Activated CD8-positive, alpha-beta memory T cell treated with anti-CD3 and anti-CD28 coated beads for 1 hour (primary cell): ENCODE results near the gene ROCK2.
"Not testable (repeated sequence)": the region's sequence is repeated elsewhere in the genome, so short reads cannot be mapped to it uniquely, and the experiment has no call there.

Experiments used
- DNase-seq, 2 donors: peaks; one replicate each; pipeline ENCODE4 v3.0.0-alpha.2; 2020; ENCODE audit warnings: low read depth in 1 of 2; ENCODE audit errors: extremely low read depth in 1 of 2

The ROCK2 gene

DNA sequence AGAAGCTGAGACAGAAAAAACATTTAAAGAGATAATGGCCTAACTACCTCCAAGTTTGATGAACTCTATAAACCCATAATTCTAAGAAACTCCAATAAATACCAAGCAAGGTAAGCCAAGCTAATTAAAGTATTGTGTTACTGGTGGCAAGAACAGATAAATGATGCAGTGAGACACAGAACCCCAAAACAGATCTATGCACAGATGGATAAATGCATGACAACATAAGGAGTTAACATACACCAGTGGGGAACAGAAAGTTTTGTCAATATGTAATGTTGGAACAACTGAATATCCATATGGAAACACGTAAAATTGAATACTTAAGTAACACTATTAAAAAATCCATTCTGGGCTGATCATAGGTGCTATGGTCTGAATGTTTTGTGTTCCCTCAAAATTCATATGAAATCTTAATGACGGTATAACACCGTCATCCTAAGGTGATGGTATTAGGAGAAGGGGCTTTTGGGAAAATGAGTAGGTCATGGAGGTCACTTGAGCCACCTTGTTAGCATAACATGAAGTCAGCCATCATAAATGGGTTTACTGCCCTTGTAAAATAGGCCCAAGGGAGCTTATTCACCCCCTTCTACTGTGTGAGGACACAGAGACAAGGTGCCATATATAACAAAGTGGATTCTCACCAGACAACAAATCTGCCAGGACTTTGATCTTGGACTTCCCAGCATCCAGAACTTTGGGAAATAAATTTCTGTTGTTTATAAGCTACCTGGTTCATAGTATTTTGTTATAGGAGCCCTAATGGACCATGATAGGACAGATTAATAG is 102.8 kb downstream of the ROCK2 start:
- no peak for DNase-seq

DNA sequence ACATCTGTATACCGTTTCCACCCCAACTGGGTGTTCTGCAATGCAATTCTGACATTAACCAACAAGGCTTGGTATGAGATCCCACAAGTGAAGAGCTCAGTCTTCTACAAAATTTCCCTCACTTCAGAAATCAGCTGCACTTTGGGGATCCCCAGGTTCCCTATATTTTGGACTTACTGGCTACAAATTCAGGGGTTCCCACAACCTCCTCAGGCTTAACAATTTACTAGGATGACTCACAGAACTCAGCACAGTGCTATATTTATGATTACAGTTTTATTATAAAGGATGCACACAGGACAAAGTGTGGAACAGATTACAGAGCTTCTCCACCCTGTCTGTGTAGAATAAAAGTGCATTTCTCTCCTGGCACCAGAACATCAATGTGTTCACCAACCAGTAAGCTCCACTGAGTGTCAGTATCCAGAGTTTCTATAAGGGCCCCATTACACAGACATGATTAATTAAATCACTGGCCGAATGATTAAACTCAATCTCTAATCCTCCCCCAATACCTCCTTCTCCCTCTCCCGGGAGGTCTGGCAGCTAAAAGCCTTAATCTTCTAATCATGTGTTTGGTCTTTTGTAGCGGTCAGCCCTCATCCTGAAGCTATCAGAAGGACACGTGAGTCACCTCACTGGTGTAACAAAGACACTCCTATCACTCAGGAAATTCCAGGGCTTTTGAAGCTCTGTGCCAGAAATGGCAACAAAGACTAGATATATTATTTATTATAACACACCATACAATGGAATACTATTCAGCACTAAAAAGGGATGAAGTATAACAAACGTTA is 104.6 kb downstream of the ROCK2 start:
- DNase-seq, result no peak

- DNase-seq, result no peak
These were observed 105.3 kb downstream of the ROCK2 start for GRCh38 chr2:11239147-11239546.

DNA sequence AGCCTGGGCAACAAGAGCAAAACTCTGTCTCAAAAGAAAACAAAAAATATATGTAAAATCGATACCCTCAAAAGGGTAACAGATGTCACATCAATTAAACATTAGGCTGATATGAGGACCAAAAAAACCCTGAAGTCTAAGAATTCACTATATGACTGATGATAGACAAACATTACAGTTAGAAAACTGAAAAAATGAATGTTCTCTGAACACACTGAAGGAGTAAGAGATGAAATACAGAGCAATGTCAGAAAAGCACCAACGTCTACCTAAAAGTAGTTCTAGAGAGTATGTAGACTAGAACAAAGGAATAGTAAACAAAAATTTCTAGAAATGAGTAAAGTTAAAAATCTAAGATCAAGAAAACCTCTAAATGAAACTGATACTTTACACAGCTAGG is 107.3 kb downstream of the ROCK2 start:
- DNase-seq, result no peak

DNA sequence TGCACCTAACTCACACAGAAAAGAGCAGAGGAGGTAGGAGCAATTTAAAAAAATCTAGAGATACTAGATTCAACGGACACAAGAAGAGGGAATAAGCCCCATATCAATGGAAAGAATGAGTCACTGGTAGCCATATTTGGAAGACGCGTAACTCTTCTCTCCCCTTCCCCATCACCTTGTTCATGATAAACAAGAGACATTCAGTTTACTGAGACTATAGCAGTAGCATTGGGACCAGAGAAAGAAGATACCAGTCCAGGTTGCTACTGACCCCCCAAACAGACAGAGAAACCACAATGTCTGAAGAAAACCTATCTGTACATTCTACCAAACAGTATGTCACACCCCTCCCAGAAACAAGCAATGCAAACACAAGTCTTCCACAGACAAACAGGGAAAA is 108.1 kb downstream of the ROCK2 start:
- no peak for DNase-seq

DNA sequence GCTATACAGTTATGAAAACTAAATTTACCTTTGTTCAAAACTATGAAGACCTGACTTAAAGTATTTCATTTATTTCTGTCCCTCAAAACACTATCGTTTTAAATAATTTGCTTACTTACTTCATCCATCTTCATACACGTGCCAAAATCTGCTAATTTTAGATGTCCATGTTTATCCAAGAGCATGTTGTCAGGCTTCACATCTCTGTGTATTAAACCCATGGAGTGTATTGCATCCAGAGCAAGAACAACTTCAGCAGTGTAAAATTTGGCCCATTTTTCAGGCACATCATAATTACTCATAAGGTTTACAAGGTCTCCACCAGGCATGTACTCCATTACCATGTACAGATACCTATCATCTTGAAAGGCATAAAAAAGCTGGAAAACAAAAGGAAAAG is 108.9 kb downstream of the ROCK2 start:
- no peak for DNase-seq

- no peak for DNase-seq
These were observed 110.1 kb downstream of the ROCK2 start for GRCh38 chr2:11234309-11234708.

DNA sequence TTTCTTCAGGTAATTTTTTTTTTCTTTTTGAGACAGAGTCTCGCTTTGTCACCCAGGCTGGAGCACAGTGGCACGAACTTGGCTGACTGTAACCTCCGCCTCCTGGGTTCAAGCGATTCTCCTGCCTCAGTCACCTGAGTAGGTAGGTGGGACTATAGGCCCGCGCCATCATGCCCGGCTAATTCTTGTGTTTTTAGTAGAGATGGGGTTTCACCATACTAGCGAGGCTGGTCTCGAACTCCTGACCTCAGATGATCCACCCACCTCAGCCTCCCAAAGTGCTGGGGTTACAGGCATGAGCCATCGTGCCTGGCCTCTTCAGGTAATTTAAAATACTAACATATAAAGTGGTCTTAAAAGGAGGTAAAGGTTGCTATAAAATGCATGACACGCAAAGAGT is 113.2 kb downstream of the ROCK2 start:
- DNase-seq, result not testable (repeated sequence)

DNA sequence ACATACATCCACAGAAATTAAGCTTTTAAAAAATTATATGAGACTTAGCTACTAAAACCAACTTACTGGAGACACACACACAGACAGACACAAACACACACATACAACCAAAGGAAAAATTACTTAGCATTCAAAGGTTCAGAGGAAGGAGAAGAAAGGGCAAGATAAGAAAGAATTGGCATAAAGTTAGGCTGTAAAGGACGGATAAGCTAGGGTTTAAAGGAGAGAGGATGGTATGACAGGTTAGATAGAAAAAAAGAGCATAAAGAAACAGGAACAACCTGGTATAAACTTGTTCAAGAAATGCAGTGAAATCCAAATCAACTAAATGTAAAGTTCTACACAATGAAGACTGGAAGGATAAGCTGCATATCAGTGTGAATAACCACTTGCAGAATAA is 115.7 kb downstream of the ROCK2 start:
- DNase-seq, result no peak

GRCh38 chr2:11227595-11227994 is 116.8 kb downstream of the ROCK2 start:
- DNase-seq, result no peak

- DNase-seq, result no peak
These were observed 119.5 kb downstream of the ROCK2 start for GRCh38 chr2:11224887-11225286.

- DNase-seq, result no peak
These were observed 121.6 kb downstream of the ROCK2 start for GRCh38 chr2:11222845-11223244.

GRCh38 chr2:11220445-11220844 is 124.0 kb downstream of the ROCK2 start:
- no peak for DNase-seq

DNA sequence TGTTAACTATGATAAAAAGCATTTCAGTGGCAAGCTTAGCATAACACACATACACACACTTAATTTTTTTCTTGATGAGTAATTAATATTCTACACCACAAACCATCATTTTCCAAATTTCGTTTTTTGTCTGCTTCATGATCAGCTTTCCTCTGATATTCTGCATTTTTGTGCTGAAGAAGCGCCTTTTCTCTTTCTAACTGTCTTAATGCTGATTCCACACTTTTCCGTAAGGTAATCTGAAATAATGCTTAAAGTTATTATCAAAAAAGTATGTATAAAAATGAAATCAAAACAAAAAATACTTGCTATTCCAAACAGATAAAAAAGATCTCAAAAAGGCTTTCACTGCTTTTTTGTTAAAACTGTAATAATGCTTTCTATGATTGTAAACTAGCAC is 129.0 kb downstream of the ROCK2 start:
- no peak for DNase-seq

GRCh38 chr2:11214770-11215169 is 129.7 kb downstream of the ROCK2 start:
- DNase-seq, result no peak

- DNase-seq, result no peak
These were observed 130.5 kb downstream of the ROCK2 start for GRCh38 chr2:11213975-11214374.

DNA sequence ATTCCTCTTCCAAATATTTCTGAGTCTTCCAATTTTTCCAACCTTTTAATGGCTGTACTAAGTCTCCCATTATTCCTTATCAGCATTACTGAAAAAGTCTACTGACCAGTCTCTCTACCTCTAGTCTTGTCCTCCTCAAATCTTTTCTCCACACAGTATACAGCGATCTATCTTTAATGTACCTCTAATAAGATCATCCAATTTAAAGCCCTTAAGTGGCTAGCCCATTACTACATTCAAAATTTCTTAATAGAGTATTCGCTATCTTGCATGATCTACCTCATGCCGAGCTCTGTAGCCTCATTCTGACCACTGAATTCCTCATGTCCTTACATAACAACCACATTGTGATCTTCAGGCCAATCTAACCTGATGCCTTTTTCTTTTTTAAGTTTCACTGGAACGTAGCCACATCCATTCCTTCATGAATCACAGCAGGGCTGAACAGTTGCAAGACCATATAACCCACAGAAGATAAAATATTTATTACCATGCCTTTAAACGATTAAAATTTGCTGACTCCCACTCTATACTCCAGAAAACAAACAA is 131.3 kb downstream of the ROCK2 start:
- DNase-seq, result no peak

- DNase-seq, result no peak
These were observed 131.8 kb downstream of the ROCK2 start for GRCh38 chr2:11212645-11213044.

- DNase-seq, result no peak
These were observed 136.4 kb downstream of the ROCK2 start for GRCh38 chr2:11208083-11208482.

DNA sequence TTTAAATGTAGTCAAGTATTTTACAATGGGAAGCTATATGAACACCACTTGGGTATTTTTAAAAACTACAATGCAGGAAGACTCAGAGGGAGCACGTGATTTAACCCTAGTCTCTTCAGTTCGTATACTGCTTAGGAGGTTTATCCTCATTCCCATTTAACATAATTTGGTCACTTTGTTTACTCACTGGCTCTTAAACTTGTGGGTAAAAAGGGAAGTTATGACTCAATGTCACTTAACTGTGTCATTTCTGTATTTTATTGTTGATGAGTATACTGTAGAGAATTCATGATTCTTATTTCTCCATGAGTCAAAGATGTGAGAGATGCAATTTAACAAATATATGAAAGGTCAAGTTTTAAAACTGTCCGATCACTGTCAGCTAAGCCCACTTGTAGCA is 141.0 kb downstream of the ROCK2 start:
- no peak for DNase-seq

- DNase-seq, result no peak
These were observed 142.5 kb downstream of the ROCK2 start for GRCh38 chr2:11201969-11202368.

- no peak for DNase-seq
These were observed 143.8 kb downstream of the ROCK2 start for GRCh38 chr2:11200651-11201050.
